Upper lobe of left lung (tissue), 6 donors: Measurements from ENCODE around the gene FRYL. TPM values are rescaled to one million over a fixed set of nuclear protein-coding genes. Genes with fewer than 3 reads are reported as not detected.

Experiments used
- ATAC-seq, 2 donors: fragments of 200-7000 bp; cut with Tn5 transposase; one replicate each; pipeline ENCODE4 v1.9.1; 2022; ENCODE audit warnings: mild to moderate bottlenecking in 2 of 2, moderate library complexity in 2 of 2; ENCODE audit not compliant: low FRiP score in 2 of 2
- DNase-seq, 2 donors: peaks; one replicate each; pipeline ENCODE4 v3.0.0-alpha.2; 2019 to 2020
- H3K27ac ChIP-seq, 4 donors: fragments of 200-600 bp; sonication (generic); one replicate each; pipeline ENCODE4 v1.5.1; 2016 to 2019
- H3K27me3 ChIP-seq, 4 donors: fragments of 200-600 bp; sonication (generic); one replicate each; pipeline ENCODE4 v1.5.1; 2017 to 2019
- H3K36me3 ChIP-seq, 4 donors: fragments of 200-600 bp; sonication (generic); one replicate each; pipeline ENCODE4 v1.5.1; 2016 to 2019
- H3K4me1 ChIP-seq, 4 donors: fragments of 200-600 bp; sonication (generic); one replicate each; pipeline ENCODE4 v1.5.1; 2018 to 2019
- H3K4me3 ChIP-seq, 4 donors: fragments of 200-600 bp; sonication (generic); one replicate each; pipeline ENCODE4 v1.5.1; 2017 to 2019; ENCODE audit warnings: mild to moderate bottlenecking in 2 of 4, moderate library complexity in 1 of 4
- H3K9me3 ChIP-seq, 4 donors: fragments of 200-600 bp; sonication (generic); one replicate each; pipeline ENCODE4 v1.5.1; 2018 to 2019
- CTCF ChIP-seq, 6 experiments: fragments of 450-650 bp in 4 of 6; fragments of 200-600 bp in 2 of 6; sonication (generic) in 2 of 6; IDR thresholded peaks; one replicate each; pipeline ENCODE4 v1.5.1; 2016 to 2019; ENCODE audit warnings: antibody characterized with exemption in 6 of 6
- EP300 ChIP-seq, 4 donors: sonication (generic); formaldehyde crosslinking; IDR thresholded peaks; one replicate each; pipeline ENCODE4 v1.5.1; 2017; ENCODE audit warnings: antibody characterized with exemption in 4 of 4, control low read depth in 2 of 4
- POLR2A ChIP-seq, 4 donors: fragments of 450-650 bp; IDR thresholded peaks; one replicate each; pipeline ENCODE4 v1.5.1; 2016 to 2017; ENCODE audit warnings: antibody characterized with exemption in 4 of 4, mild to moderate bottlenecking in 2 of 4
- POLR2AphosphoS5 ChIP-seq, 2 donors: sonication (generic); formaldehyde crosslinking; IDR thresholded peaks; one replicate each; pipeline ENCODE4 v1.5.1; 2017; ENCODE audit warnings: antibody characterized with exemption in 2 of 2
- WGBS, 2 donors: methylation state at CpG; one replicate each; pipeline ENCODE4 v1.1.5; 2017 to 2018; 5-methylcytosine and 5-hydroxymethylcytosine counted together
- total RNA-seq, 6 donors: library from RNA; depleted of rRNA in 4 of 6; stranded (reverse); fragments of >200 nt in 4 of 6; gene quantifications; one replicate each; pipeline versions ENCODE4 v1.1.0 to v1.2.1, GENCODE V29; 2016 to 2021
- donor health status: DM: no; HTN: no; CAD: no; lungs with moderate emphysema.
- donor health status: DM: no; HTN: yes; CAD: no; lungs with severe emphysema.

Gene FRYL
- total RNA-seq, 6 donors from 2014 or later: 48.6 to 96.9 (median 69.2) TPM

GRCh38 chr4:48566034-48566384 lies 214.1 kb downstream of the FRYL start:
- 57 to 79% methylated on average over 3 of the region's 3 CpGs for WGBS, 2 donors
- H3K27me3 ChIP-seq: no peaks in the 10 kb centered on the region
- DNase-seq (no peak), ATAC-seq (no peak)
- H3K4me3 ChIP-seq: no peak overlapping the region
- TF ChIP-seq CTCF (IDR thresholded peaks at IDR 0.05): no peak
- TF ChIP-seq EP300 (IDR thresholded peaks at IDR 0.05): no peak
- TF ChIP-seq POLR2AphosphoS5 (IDR thresholded peaks at IDR 0.05): no peak
- TF ChIP-seq POLR2A (IDR thresholded peaks at IDR 0.05): no peak
- no peak overlapping the region for H3K27ac ChIP-seq
- H3K9me3 ChIP-seq: no peaks in the 10 kb centered on the region
- H3K4me1 ChIP-seq: no peaks in the 10 kb centered on the region
- H3K36me3 ChIP-seq: peaks cover 13 to 87% (median 33%) of the 10 kb centered on the region in 4 donors

- TF ChIP-seq POLR2A (IDR thresholded peaks at IDR 0.05) (no peak), EP300 (IDR thresholded peaks at IDR 0.05) (no peak), POLR2AphosphoS5 (IDR thresholded peaks at IDR 0.05) (no peak), CTCF (IDR thresholded peaks at IDR 0.05) (no peak)
- Histone ChIP-seq H3K27me3 (no peaks in the 10 kb centered on the region), H3K36me3 (peaks cover 12 to 87% (median 35%) of the 10 kb centered on the region in 4 donors), H3K27ac (no peak overlapping the region), H3K4me1 (no peaks in the 10 kb centered on the region), H3K4me3 (no peak overlapping the region), H3K9me3 (no peaks in the 10 kb centered on the region)
- 83 to 88% methylated on average over 5 of the region's 5 CpGs for WGBS, 2 donors
- ATAC-seq (no peak), DNase-seq (no peak)
Observed at GRCh38 chr4:48565362-48566033, 214.6 kb downstream of the FRYL start.

GRCh38 chr4:48564151-48564550 lies 215.9 kb downstream of the FRYL start:
- H3K4me1 ChIP-seq: no peaks in the 10 kb centered on the region
- ATAC-seq (no peak), DNase-seq (no peak)
- H3K27ac ChIP-seq: no peak overlapping the region
- peaks cover 10 to 82% (median 30%) of the 10 kb centered on the region in 4 donors for H3K36me3 ChIP-seq
- no peaks in the 10 kb centered on the region for H3K9me3 ChIP-seq
- no peak overlapping the region for H3K4me3 ChIP-seq
- H3K27me3 ChIP-seq: no peaks in the 10 kb centered on the region
- 97 to 98% methylated on average over 3 of the region's 3 CpGs for WGBS, 2 donors
- TF ChIP-seq POLR2A (IDR thresholded peaks at IDR 0.05): no peak
- TF ChIP-seq EP300 (IDR thresholded peaks at IDR 0.05): no peak
- TF ChIP-seq CTCF (IDR thresholded peaks at IDR 0.05): no peak
- TF ChIP-seq POLR2AphosphoS5 (IDR thresholded peaks at IDR 0.05): no peak

GRCh38 chr4:48558819-48559218 lies 221.3 kb downstream of the FRYL start:
- no peak overlapping the region for H3K27ac ChIP-seq
- no peak for DNase-seq
- no peaks in the 10 kb centered on the region for H3K27me3 ChIP-seq
- no peak for TF ChIP-seq EP300 (IDR thresholded peaks at IDR 0.05)
- TF ChIP-seq POLR2A (IDR thresholded peaks at IDR 0.05): no peak
- TF ChIP-seq CTCF (IDR thresholded peaks at IDR 0.05): no peak
- TF ChIP-seq POLR2AphosphoS5 (IDR thresholded peaks at IDR 0.05): no peak
- no peaks in the 10 kb centered on the region for H3K4me1 ChIP-seq
- H3K9me3 ChIP-seq: no peaks in the 10 kb centered on the region
- H3K36me3 ChIP-seq: peaks cover 12 to 96% (median 59%) of the 10 kb centered on the region in 4 donors
- ATAC-seq: no peak
- WGBS, 2 donors: 96 to 99% methylated on average over 3 of the region's 3 CpGs
- H3K4me3 ChIP-seq: no peak overlapping the region

GRCh38 chr4:48558026-48558425 lies 222.1 kb downstream of the FRYL start:
- Histone ChIP-seq H3K9me3 (no peaks in the 10 kb centered on the region), H3K36me3 (peaks cover 12 to 96% (median 54%) of the 10 kb centered on the region in 4 donors), H3K27ac (no peak overlapping the region), H3K4me1 (no peaks in the 10 kb centered on the region), H3K27me3 (no peaks in the 10 kb centered on the region), H3K4me3 (no peak overlapping the region)
- DNase-seq: no peak
- ATAC-seq: no peak
- 95 to 100% methylated on average over 1 of the region's 1 CpG for WGBS, 2 donors
- TF ChIP-seq POLR2A (IDR thresholded peaks at IDR 0.05): no peak
- no peak for TF ChIP-seq CTCF (IDR thresholded peaks at IDR 0.05)
- no peak for TF ChIP-seq EP300 (IDR thresholded peaks at IDR 0.05)
- TF ChIP-seq POLR2AphosphoS5 (IDR thresholded peaks at IDR 0.05): no peak
